Adipocyte (in vitro differentiated cells): ENCODE measurements around the gene FAM53B.

Experiments
- DNase-seq: peaks from one replicate; pipeline ENCODE4 v3.0.0-alpha.2; 2015; ENCODE audit warnings: low read depth
- H3K27me3 ChIP-seq: replicated peaks from 2 replicates; pipeline ENCODE4 v1.7.0; 2013; ENCODE audit warnings: mild to moderate bottlenecking, low read length, moderate library complexity; ENCODE audit not compliant: control insufficient read depth, insufficient read depth
- H3K36me3 ChIP-seq: 2 replicates; pipeline ENCODE4 v1.7.0; 2013; ENCODE audit warnings: low read length, mild to moderate bottlenecking, moderate library complexity; ENCODE audit not compliant: control insufficient read depth, insufficient read depth, severe bottlenecking
- H3K4me1 ChIP-seq: 2 replicates; pipeline ENCODE4 v1.7.0; 2013; ENCODE audit warnings: mild to moderate bottlenecking, low read length, moderate library complexity; ENCODE audit not compliant: control insufficient read depth, insufficient read depth
- H3K4me3 ChIP-seq: 2 replicates; pipeline ENCODE4 v1.7.0; 2013; ENCODE audit warnings: mild to moderate bottlenecking, low read length, moderate library complexity
- H3K9ac ChIP-seq: 2 replicates; pipeline ENCODE4 v1.7.0; 2013; ENCODE audit warnings: mild to moderate bottlenecking, low read length, moderate library complexity
- H3K9me3 ChIP-seq: 2 replicates; pipeline ENCODE4 v1.7.0; 2013; ENCODE audit warnings: mild to moderate bottlenecking, low read length, moderate library complexity; ENCODE audit not compliant: control insufficient read depth

Gene FAM53B

DNA sequence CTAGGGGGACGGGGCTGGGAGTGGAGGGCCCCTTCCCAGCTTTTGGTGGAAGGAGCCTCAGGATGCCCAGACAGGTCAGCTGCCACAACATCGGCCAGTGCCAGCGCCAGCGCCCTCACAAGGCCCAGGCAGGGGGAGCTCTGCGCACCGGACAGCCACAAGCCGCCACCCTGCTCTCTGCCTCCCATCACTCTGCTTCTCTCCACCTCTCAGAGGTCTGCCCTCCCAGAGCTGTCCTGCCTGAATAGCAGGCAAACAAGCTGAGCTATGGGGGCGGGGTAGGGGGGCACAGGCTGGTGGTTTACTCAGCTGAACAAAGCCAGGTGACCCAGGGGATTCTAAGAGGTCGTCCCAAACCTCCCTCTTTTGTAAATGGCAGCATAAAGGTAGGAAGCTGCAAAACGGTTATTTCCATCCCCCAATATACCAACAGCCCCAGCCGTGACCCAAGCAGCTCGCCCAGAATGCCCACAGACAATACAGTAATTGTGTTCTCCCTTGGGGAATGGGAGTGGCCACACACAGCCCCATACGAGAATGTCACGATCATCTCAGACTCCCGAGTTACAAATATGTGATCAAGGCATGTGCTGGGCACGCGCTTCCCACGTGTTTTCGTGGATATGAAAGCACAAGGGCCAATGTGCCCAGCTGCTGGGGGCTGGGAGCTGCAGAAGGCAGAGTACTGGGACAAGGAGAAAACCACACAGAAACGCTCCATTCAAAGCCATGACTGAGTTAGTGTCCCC, 19.7 kb downstream of the FAM53B start:
- no peak overlapping the region for H3K4me3 ChIP-seq
- H3K9me3 ChIP-seq = no peaks in the 10 kb centered on the region
- peaks cover 54% of the 10 kb centered on the region for H3K4me1 ChIP-seq

DNA sequence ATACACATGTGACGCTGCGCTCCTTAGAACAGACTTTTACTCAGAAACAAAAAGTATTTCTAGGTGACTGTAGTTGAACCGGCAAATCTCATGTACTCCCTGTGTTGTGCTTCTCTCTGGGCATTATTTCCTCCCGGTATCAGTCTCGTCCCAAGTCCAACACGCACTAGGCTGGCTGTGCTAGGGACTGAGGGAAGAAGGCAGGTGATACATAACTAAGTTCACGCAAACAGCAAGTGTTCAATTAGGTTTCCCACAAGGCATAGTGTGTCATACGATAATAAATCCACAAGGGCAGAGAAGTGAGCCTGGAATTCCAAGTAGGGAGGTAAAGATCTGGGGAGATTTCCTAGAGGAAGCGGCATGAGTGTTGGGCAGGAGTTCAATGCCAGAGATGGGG, 20.4 kb downstream of the FAM53B start:
- H3K4me3 ChIP-seq = no peak overlapping the region
- peaks cover 52% of the 10 kb centered on the region for H3K4me1 ChIP-seq
- no peaks in the 10 kb centered on the region for H3K36me3 ChIP-seq
- no peaks in the 10 kb centered on the region for H3K9me3 ChIP-seq
- no peaks in the 10 kb centered on the region for H3K27me3 ChIP-seq
- H3K9ac ChIP-seq = peak overlapping the region; percentile 59
- DNase-seq = no peak

More for the DNA sequence above, 19.7 kb downstream of the FAM53B start:
- Histone ChIP-seq H3K27me3 (no peaks in the 10 kb centered on the region), H3K36me3 (no peaks in the 10 kb centered on the region), H3K9ac (peak overlapping the region; percentile 59)
- no peak for DNase-seq

DNA sequence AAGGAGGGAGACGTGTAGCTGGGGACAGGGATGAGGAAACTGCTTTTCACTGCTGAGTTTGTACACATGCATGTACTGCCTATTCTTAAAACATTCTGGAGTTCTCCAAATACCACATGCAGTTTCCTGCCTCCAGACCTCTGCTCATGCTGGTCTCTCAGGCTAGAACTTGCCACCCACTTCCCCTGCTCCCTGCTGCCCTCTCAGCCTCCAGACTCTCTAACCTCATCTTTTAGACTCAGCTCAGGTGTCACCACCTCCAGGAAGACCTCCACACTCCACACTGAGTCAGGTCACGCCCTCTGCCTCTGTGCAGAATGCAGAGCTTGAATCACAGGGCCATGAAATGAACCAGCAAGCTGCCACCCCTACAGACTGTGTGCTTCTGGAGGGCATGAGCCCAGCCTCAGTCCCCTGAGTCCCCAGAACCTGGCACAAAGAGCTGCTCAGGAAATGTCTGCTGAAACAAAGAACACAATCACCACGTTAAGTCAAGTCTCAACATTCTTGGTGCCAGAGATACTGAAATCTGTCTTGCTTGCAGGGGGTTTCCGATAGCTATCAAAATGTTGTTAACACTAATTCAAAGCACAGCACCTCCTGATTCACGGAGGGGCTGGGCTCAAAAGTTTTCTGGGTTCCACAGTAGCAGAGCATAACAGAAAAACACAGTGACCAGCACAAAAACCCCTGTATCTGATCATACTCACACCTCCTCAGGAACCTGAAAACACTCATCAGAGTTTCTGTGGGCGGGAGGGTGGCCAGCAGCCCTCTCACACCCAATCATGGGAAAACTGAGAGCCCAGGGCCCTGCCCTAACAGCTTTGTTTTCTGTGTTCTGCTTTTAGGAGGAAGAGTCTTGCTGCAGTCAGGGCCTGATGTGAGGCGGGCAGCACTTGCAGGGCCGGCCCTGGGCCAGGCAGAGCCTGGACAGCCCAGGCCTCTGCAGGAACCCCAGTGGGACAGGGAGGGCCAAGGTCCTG, 21.1 kb downstream of the FAM53B start:
- Histone ChIP-seq H3K4me1 (peaks cover 44% of the 10 kb centered on the region), H3K36me3 (no peaks in the 10 kb centered on the region), H3K27me3 (no peaks in the 10 kb centered on the region), H3K9ac (peak overlapping the region; percentile 59), H3K4me3 (no peak overlapping the region), H3K9me3 (no peaks in the 10 kb centered on the region)
- DNase-seq = no peak

DNA sequence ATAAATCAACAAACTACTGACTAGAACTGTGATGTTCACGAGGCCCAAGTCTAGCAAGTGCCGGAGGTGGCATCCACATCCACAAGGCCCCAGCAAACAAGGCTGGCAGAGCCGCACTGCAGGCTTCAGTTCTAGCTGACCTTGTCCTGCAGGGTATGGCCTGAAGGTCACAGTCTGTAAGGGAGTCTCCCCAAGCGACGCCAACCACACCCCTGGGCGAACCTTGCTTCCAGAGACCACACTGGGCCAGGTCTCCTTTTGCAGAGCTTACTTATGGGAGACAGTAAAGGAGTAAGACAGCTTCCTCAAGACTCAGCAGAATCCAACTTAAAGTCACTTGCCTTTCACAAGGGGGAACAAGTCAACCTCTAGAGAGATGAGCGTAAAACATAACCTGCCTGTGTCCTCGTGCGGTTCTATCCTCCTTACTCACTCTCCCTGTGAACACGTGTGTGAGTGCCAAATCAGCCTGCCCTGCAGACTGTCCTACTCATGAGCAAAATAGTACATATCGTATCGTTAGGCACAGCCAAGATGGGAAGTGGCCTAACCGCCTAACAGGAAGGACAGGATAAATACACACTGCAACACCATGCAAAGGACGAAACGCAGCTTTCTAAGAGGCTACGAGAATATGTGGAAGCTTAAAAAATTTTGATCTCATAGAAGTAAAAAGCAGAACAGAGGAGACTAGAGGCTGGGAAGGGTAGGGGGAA, 22.7 kb downstream of the FAM53B start:
- H3K4me1 ChIP-seq = peaks cover 37% of the 10 kb centered on the region
- H3K9me3 ChIP-seq = no peaks in the 10 kb centered on the region
- no peaks in the 10 kb centered on the region for H3K27me3 ChIP-seq
- no peaks in the 10 kb centered on the region for H3K36me3 ChIP-seq
- H3K9ac ChIP-seq = no peak overlapping the region
- no peak for DNase-seq
- no peak overlapping the region for H3K4me3 ChIP-seq

DNA sequence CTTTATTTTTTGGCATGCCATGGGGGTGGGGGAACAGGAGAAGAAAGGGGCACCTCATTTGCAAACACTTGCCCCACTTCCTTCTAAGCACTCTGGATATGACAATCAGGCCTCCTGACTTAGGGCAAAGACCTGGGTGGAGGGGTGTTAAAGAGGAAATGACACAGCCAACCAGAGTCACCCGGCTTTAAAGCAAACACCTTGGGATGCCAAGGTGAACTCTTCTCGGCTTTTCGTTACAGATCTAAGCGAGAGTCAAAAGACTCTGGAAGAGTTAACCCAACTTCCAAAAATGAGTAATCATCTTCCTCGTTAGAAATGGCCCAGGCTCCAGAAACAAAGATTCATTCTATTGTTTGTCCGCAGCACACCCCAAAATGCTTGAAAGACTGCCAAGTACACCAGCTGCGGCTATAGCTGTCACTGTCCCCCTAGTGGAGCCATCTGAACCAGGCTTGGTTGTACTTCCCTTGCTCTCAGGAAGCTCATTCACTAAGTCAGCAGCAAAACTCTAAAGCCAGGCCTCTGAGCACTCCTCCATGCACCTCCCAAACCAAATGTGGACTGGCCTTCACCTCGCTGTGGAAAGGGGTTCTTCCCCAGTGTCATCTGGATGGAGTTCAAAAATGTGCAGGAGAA, 24.8 kb downstream of the FAM53B start:
- Histone ChIP-seq H3K36me3 (peaks cover 4% of the 10 kb centered on the region), H3K9me3 (no peaks in the 10 kb centered on the region), H3K4me1 (peaks cover 32% of the 10 kb centered on the region), H3K9ac (no peak overlapping the region), H3K4me3 (no peak overlapping the region), H3K27me3 (no peaks in the 10 kb centered on the region)
- DNase-seq = peak; percentile 55

DNA sequence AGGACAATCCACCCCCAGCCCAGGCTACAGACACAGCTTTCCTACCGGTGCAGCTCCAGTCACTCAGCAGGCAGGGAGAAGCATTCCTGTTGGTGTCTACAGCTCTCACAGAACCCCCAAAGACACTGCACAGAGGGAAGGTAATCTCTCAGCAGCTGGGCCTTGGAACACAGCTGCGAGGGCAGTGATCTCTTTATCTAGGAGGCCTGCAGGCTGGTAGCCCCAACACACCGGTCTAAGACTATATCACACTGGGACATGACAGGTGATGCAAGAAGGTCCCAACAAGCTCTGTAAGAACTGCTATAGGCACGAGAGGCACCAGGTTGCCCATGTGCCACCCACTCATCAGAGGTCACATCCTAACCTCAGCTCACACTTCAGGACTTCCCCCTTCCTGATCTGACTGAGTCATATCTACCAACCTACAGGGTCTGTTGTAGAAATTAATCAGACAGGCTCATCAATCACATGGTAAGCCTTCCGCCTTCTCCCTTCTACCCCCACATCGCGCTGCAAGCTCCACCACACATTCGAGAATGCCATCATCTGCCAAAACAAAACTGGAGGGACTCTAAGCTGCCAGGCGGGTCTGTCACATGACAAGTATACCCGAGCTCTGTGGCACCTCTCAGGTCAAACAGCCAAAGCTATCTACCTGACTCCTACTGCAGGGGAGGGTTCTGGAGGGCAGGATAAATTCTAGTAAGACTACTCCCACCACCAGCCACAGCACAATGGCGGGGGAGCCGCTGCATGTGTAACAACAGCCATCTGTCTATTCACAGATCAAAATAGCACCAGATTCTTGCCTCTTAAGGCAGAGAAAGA, 26.1 kb downstream of the FAM53B start:
- peaks cover 20% of the 10 kb centered on the region for H3K4me1 ChIP-seq
- no peak overlapping the region for H3K4me3 ChIP-seq
- H3K9me3 ChIP-seq = no peaks in the 10 kb centered on the region
- H3K36me3 ChIP-seq = peaks cover 4% of the 10 kb centered on the region
- H3K9ac ChIP-seq = no peak overlapping the region
- DNase-seq = no peak
- no peaks in the 10 kb centered on the region for H3K27me3 ChIP-seq

DNA sequence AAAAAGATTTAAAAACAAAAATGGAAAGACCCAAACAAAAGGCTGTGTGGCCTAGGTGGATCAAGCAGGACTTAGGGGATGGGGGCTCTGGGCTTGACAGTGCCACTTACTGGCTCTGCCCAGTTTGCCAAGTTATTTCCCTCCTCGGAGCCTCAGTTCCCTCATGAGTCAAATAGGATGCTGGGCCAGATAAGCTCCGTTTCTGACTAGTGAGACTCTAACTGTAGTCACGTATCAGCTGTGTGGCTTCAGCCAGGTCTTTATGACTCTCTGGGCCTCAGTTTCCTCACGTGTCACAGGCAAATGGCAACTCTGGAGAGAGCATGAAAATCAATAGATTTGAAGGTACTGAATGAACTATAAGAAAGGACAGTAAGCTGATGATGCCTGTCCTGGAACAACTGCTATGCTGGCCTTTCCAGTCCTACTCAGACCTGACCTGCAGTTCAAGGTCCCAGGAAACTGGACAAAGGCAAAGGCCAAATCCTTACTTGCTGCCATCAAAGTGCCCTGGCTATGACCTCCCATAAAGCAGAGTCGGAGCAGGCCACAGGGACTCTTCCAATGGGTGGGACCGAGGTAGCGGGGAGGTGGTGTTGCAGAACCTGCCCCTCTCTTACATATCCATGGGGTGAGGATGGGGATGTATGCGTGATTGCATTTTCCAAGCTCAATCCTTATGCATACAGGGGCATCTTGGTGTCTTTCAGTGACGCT, 27.0 kb downstream of the FAM53B start:
- no peak for DNase-seq
- Histone ChIP-seq H3K4me1 (peaks cover 14% of the 10 kb centered on the region), H3K36me3 (peaks cover 4% of the 10 kb centered on the region), H3K9ac (no peak overlapping the region), H3K4me3 (no peak overlapping the region), H3K9me3 (no peaks in the 10 kb centered on the region), H3K27me3 (no peaks in the 10 kb centered on the region)

DNA sequence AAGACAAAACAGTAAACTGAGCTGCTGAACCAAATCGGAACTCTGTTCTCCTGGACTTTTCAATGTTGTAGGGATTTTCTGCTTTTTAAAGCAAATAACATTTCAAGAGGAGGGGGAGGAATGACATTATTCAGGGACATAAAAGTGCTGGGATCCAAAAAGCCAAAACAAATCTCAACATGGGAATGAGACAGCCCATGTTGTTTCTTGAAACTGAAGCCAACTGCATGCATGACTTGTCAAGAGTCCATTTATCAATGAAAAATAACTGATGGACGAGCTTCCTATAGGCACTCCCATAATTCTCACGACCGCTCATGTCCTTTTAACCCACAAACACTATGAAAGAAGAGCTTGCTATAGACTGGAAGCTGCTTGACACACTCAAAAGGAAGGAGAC, 27.8 kb downstream of the FAM53B start:
- Histone ChIP-seq H3K27me3 (no peaks in the 10 kb centered on the region), H3K36me3 (peaks cover 4% of the 10 kb centered on the region), H3K4me1 (peaks cover 8% of the 10 kb centered on the region), H3K9me3 (no peaks in the 10 kb centered on the region), H3K4me3 (no peak overlapping the region), H3K9ac (no peak overlapping the region)
- DNase-seq = no peak

DNA sequence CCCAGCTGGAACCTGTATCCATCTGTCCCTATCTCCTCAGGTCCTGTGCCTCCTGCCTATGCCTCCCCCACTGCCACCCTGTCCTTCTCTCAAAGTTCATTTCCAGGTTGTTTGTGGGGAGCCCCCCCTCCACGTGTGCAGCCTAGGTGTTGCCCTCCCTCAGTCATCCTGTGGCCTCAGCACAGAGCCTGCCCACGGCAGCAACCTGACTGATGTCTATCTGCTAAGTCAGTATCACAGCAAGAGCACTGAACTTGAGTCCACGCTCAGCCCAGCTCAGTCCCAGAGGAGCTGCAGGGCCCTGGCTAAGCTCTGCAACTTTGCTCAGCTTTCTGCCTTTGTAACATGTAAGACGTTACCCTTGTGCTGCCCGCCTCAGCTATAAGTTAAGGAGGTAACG, 28.7 kb downstream of the FAM53B start:
- no peak overlapping the region for H3K9ac ChIP-seq
- H3K4me3 ChIP-seq = no peak overlapping the region
- no peak for DNase-seq
- no peaks in the 10 kb centered on the region for H3K27me3 ChIP-seq
- no peaks in the 10 kb centered on the region for H3K9me3 ChIP-seq
- H3K4me1 ChIP-seq = peaks cover 9% of the 10 kb centered on the region
- H3K36me3 ChIP-seq = peaks cover 4% of the 10 kb centered on the region
